ENCODE measurements around the gene SLC15A3. TPM values are rescaled to one million over a fixed set of nuclear protein-coding genes. Genes with fewer than 3 reads are reported as not detected.

Gene SLC15A3
- total RNA-seq, 6 donors from 2014 or later: 29.5 to 186 (median 115) TPM

GRCh38 chr11:60914633-60915247 lies 37.2 kb downstream of the SLC15A3 start:
- Histone ChIP-seq H3K9me3 (no peaks in the 10 kb centered on the region), H3K27ac (peak overlapping the region; percentile 81 to 94 (median 92)), H3K27me3 (no peaks in the 10 kb centered on the region), H3K36me3 (peaks cover 0 to 4% (median 1%) of the 10 kb centered on the region in 4 donors), H3K4me3 (peak overlapping the region; percentile 60 to 84 (median 76)), H3K4me1 (peaks cover 44 to 59% (median 50%) of the 10 kb centered on the region in 4 donors)
- peak; percentile 44 to 60 for ATAC-seq (ENCODE audit: low FRiP score in 2 of 2)
- peak in 1 of 2 donors; percentile 39 for DNase-seq
- no peak for TF ChIP-seq POLR2AphosphoS5 (IDR thresholded peaks at IDR 0.05)
- TF ChIP-seq EP300 (IDR thresholded peaks at IDR 0.05): no peak
- TF ChIP-seq CTCF (IDR thresholded peaks at IDR 0.05): no peak
- TF ChIP-seq POLR2A (IDR thresholded peaks at IDR 0.05): no peak
- 1% methylated on average over 21 to 31 of the region's 31 CpGs for WGBS, 2 donors

- peaks cover 44 to 57% (median 45%) of the 10 kb centered on the region in 4 donors for H3K4me1 ChIP-seq
- peak; percentile 91 for DNase-seq
- peak within 1 kb of the TSS; percentile 81 to 94 (median 92) for H3K27ac ChIP-seq
These were observed 38.0 kb downstream of the SLC15A3 start, which contains the start of gene TMEM109 for GRCh38 chr11:60913793-60914632. Gene TMEM109 (plus strand): TSS chr11:60914158. CDS start chr11:60919694, 5,536 bp downstream.

GRCh38 chr11:60912851-60913528 lies 39.0 kb downstream of the SLC15A3 start:
- 61 to 70% methylated on average over 20 to 22 of the region's 22 CpGs for WGBS, 2 donors
- peak in 1 of 2 donors; percentile 76 for DNase-seq
- peak overlapping the region; percentile 81 to 94 (median 92) for H3K27ac ChIP-seq

More at GRCh38 chr11:60913793-60914632, 38.0 kb downstream of the SLC15A3 start, which contains the start of gene TMEM109:
- 0% methylated on average over 29 to 61 of the region's 70 CpGs for WGBS, 2 donors
- peak; percentile 86 to 90 for ATAC-seq (ENCODE audit: low FRiP score in 2 of 2)
- Histone ChIP-seq H3K36me3 (no peaks in the 10 kb centered on the region), H3K9me3 (no peaks in the 10 kb centered on the region), H3K4me3 (peak within 1 kb of the TSS; percentile 60 to 84 (median 76)), H3K27me3 (no peaks in the 10 kb centered on the region)
- peak in 2 of 4 donors; percentile 22 to 58 for TF ChIP-seq POLR2A (IDR thresholded peaks at IDR 0.05)
- no peak for TF ChIP-seq EP300 (IDR thresholded peaks at IDR 0.05)
- peak in 2 of 6 experiments; percentile 3 to 17 for TF ChIP-seq CTCF (IDR thresholded peaks at IDR 0.05)
- peak; percentile 59 to 76 for TF ChIP-seq POLR2AphosphoS5 (IDR thresholded peaks at IDR 0.05)

More at GRCh38 chr11:60912851-60913528, 39.0 kb downstream of the SLC15A3 start:
- no peak for TF ChIP-seq CTCF (IDR thresholded peaks at IDR 0.05)
- TF ChIP-seq POLR2A (IDR thresholded peaks at IDR 0.05): no peak
- no peak for TF ChIP-seq EP300 (IDR thresholded peaks at IDR 0.05)
- no peak for TF ChIP-seq POLR2AphosphoS5 (IDR thresholded peaks at IDR 0.05)
- no peak for ATAC-seq (ENCODE audit: low FRiP score in 2 of 2)
- Histone ChIP-seq H3K27me3 (no peaks in the 10 kb centered on the region), H3K4me3 (peak overlapping the region in 2 of 4 donors; percentile 60 to 82), H3K9me3 (no peaks in the 10 kb centered on the region), H3K4me1 (peaks cover 33 to 47% (median 41%) of the 10 kb centered on the region in 4 donors), H3K36me3 (no peaks in the 10 kb centered on the region)
